Brain microvascular endothelial cell (primary cell): ENCODE measurements around the gene LRRC4C.
A peak's percentile ranks its signal among the peaks of the same experiment; 100 is the strongest.

Experiments used
- DNase-seq: peaks from one replicate; pipeline ENCODE4 v3.0.0-alpha.2; 2020
- H3K27ac ChIP-seq: fragments of 250-450 bp; sonication (Bioruptor Pico); 2 replicates; pipeline ENCODE4 v1.5.1; 2020; ENCODE audit warnings: mild to moderate bottlenecking, moderate library complexity
- H3K27me3 ChIP-seq: fragments of 250-450 bp; sonication (Bioruptor Pico); replicated peaks from 2 replicates; pipeline ENCODE4 v1.5.1; 2020; ENCODE audit warnings: mild to moderate bottlenecking
- H3K36me3 ChIP-seq: fragments of 250-450 bp; sonication (Bioruptor Pico); replicated peaks from 2 replicates; pipeline ENCODE4 v1.5.1; 2020; ENCODE audit warnings: mild to moderate bottlenecking
- H3K4me3 ChIP-seq: 2 replicates; pipeline ENCODE4 v1.5.1; 2011; ENCODE audit warnings: low read depth, mild to moderate bottlenecking, control low read depth, low read length, moderate library complexity
- in situ Hi-C: cut with HindIII; loops from 2 replicates; pipeline ENCODE4 v1.10.0; 2017; ENCODE audit warnings: low sequenced_read_pairs, low pct_ligation_motif_present
- TF ChIP-seq, protein P1 (sequence below): IDR thresholded peaks from 2 replicates; pipeline ENCODE4 v1.5.1; 2011; ENCODE audit warnings: low read depth, mild to moderate bottlenecking, moderate library complexity, low read length, control low read depth, inconsistent platforms; ENCODE audit errors: missing control alignments

The LRRC4C gene

DNA sequence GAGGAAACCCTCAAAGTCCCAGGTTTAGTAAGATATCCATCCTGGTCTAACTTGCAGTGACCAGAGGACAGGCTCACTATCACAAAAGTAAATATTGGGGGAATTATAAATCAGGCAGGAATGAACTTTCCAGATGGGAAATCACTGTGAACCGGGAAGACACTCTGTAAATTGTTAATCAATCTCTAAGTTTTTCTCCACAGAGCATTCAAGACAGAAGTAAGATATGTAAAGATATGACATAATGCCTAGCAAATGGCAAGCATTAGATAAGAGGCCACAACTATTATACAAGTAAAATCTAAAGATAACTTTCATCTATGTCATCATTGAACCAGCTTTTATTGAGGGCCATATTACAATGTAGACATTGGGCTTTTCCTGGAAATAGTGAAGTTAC, 35.3 kb upstream of the LRRC4C start:
- in situ Hi-C loops = no loop called here
- Histone ChIP-seq H3K27me3 (no peaks in the 10 kb centered on the region), H3K4me3 (no peak overlapping the region), H3K27ac (no peak overlapping the region), H3K36me3 (no peaks in the 10 kb centered on the region)
- TF ChIP-seq, protein P1, sequence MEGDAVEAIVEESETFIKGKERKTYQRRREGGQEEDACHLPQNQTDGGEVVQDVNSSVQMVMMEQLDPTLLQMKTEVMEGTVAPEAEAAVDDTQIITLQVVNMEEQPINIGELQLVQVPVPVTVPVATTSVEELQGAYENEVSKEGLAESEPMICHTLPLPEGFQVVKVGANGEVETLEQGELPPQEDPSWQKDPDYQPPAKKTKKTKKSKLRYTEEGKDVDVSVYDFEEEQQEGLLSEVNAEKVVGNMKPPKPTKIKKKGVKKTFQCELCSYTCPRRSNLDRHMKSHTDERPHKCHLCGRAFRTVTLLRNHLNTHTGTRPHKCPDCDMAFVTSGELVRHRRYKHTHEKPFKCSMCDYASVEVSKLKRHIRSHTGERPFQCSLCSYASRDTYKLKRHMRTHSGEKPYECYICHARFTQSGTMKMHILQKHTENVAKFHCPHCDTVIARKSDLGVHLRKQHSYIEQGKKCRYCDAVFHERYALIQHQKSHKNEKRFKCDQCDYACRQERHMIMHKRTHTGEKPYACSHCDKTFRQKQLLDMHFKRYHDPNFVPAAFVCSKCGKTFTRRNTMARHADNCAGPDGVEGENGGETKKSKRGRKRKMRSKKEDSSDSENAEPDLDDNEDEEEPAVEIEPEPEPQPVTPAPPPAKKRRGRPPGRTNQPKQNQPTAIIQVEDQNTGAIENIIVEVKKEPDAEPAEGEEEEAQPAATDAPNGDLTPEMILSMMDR = no peak
- no peak for DNase-seq

DNA sequence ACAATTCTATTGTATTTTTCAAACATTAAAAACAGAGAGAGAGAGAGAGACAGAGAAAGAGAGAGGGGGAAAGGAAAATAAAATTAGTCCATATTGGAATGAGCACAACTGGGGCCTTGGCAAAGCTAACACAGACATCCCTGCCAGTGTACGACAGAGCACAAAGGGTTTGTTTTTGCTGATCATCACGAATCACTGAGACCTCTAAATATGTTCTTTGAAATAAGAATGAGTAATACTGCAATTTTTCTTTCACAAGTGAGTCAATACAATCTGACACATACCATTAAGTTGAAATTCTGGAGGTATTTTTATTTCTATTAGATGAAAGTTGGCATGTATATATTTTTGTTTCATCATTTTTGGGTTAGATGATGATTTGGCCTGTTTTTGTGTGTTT, 27.0 kb upstream of the LRRC4C start:
- H3K27ac ChIP-seq = peak overlapping the region; percentile 10
- peak; percentile 28 for DNase-seq

DNA sequence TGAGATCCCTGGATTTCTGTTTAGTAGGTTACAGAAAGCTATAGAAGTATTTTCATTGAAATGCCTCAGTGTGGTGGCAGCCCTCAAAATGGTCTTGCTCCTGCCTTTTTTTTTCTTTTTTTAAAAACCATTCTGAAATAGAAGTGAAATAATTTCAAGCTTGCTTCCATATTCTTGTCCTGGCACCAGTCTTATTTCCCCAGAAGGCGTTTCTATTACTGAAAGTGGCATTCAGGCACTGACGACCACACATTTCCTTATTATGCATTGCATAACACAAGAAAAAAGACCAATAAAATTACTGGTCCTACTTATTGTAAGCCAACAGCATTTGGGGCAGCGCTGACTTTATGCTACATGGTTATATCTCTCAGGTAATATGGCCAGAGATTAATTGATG, 24.5 kb upstream of the LRRC4C start:
- Histone ChIP-seq H3K36me3 (no peaks in the 10 kb centered on the region), H3K27me3 (no peaks in the 10 kb centered on the region), H3K4me3 (no peak overlapping the region), H3K27ac (no peak overlapping the region)
- in situ Hi-C loops = no loop called here
- TF ChIP-seq, protein P1 = no peak
- DNase-seq = no peak

More for the DNA sequence above, 27.0 kb upstream of the LRRC4C start:
- H3K4me3 ChIP-seq = no peak overlapping the region
- H3K36me3 ChIP-seq = no peaks in the 10 kb centered on the region
- TF ChIP-seq, protein P1 = no peak
- no peaks in the 10 kb centered on the region for H3K27me3 ChIP-seq
- in situ Hi-C loops = no loop called here

DNA sequence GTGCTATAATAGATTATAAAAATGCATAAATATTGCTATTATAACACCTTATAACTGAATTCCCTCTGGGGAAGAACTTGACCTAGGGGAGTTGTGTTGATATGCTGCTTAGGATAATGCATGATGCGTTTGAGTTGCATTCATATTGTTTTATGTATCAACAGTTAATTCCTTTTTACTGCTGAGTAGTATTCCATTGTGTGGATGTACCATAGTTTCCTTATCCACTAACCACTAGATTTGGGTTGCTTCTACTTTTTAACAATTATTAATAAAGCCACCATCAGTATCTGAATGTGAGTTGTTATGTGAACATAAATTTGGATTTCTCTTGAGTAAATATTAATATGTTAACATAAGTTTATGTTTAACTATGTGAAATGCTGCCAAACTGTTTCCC, 19.7 kb upstream of the LRRC4C start:
- H3K4me3 ChIP-seq = no peak overlapping the region
- H3K36me3 ChIP-seq = no peaks in the 10 kb centered on the region
- TF ChIP-seq, protein P1 = no peak
- in situ Hi-C loops = no loop called here
- H3K27ac ChIP-seq = no peak overlapping the region
- H3K27me3 ChIP-seq = no peaks in the 10 kb centered on the region
- DNase-seq = no peak

DNA sequence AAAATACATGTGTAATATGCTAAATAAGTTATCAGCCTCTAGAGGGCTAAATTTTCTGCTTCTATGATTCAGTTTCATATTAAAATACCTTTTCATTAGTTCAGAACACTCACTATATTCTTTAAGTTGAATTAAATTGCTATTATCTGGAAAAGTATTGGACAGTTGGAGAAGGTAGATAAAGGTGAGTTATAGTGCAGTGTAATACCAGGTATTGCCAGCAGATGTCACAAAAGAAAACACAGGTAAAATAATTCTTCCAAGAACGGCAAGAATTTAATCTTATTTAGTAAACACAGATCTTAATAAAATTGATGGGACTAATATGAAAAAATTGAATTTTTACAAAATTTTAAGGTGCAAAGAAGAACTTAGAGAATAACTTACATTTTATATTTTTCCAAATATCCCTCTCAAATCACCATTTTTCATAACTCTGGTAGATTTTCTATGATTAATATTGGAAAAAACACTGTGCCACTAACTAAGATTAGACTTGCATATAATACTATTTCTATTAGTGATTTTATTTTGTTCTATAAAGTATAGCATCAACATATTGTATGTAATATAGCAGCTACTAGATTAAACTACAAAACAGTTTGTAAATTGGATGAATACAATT, 1.7 kb upstream of the LRRC4C start:
- DNase-seq = no peak
- TF ChIP-seq, protein P1 = peak; percentile 42
- in situ Hi-C loops = no loop called here
- H3K36me3 ChIP-seq = no peaks in the 10 kb centered on the region
- H3K27ac ChIP-seq = no peak overlapping the region
- peaks cover 3% of the 10 kb centered on the region for H3K27me3 ChIP-seq
- H3K4me3 ChIP-seq = no peak overlapping the region

DNA sequence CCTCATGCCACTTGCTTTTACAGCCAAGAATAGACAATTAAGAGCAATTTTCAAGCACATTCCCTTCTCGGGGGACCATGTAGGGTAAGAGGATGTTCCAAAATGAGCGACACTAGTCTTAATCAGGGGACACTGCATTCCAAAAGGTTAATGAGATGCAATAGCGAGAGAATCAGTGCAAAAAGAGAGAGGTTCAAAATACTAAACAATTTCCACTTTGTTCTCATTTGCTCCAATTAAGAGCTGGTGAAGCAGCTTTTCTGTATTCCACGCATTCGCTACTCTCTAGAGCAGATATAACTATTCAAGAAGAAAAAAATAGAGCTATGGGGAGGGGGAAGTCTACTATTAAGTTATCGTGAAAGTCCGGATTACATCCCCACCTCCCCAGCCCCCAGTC, 811 bp downstream of the LRRC4C start:
- H3K4me3 ChIP-seq = no peak overlapping the region
- TF ChIP-seq, protein P1 = no peak
- peaks cover 3% of the 10 kb centered on the region for H3K27me3 ChIP-seq
- in situ Hi-C loops = no loop called here
- no peak for DNase-seq
- no peak overlapping the region for H3K27ac ChIP-seq
- H3K36me3 ChIP-seq = no peaks in the 10 kb centered on the region
